Measurements from ENCODE around the gene ACTR2. TPM values are rescaled to one million over a fixed set of nuclear protein-coding genes. Genes with fewer than 3 reads are reported as not detected.

ACTR2 gene
- total RNA-seq, 4 donors from 2014 or later: 38.7 to 157 (median 118) TPM

- DNase-seq: no peak
- TF ChIP-seq CTCF (IDR thresholded peaks at IDR 0.05) (no peak), POLR2A (IDR thresholded peaks at IDR 0.05) (no peak)
- Histone ChIP-seq H3K4me3 (no peak overlapping the region), H3K27me3 (no peaks in the 10 kb centered on the region), H3K9me3 (no peaks in the 10 kb centered on the region), H3K36me3 (no peaks in the 10 kb centered on the region), H3K4me1 (no peaks in the 10 kb centered on the region), H3K27ac (no peak overlapping the region)
- intact Hi-C loops (cut with DNase I; ENCODE audit: low total_unique reads): no loop called here
Measured at GRCh38 chr2:65317841-65318240, 90.2 kb downstream of the ACTR2 start.

- H3K36me3 ChIP-seq: no peaks in the 10 kb centered on the region
- DNase-seq: no peak
- H3K27me3 ChIP-seq: no peaks in the 10 kb centered on the region
- H3K4me3 ChIP-seq: no peak overlapping the region
- intact Hi-C loops (cut with DNase I; ENCODE audit: low total_unique reads): no loop called here
- no peaks in the 10 kb centered on the region for H3K9me3 ChIP-seq
- H3K4me1 ChIP-seq: no peaks in the 10 kb centered on the region
- TF ChIP-seq CTCF (IDR thresholded peaks at IDR 0.05): no peak
- peak overlapping the region in 1 of 2 donors; percentile 11 for H3K27ac ChIP-seq
Measured at GRCh38 chr2:65319072-65319673, 91.5 kb downstream of the ACTR2 start.

GRCh38 chr2:65319674-65320041, 92.0 kb downstream of the ACTR2 start:
- H3K4me1 ChIP-seq: no peaks in the 10 kb centered on the region
- no peaks in the 10 kb centered on the region for H3K36me3 ChIP-seq
- intact Hi-C loops (cut with DNase I; ENCODE audit: low total_unique reads): no loop called here
- TF ChIP-seq CTCF (IDR thresholded peaks at IDR 0.05) (no peak), POLR2A (IDR thresholded peaks at IDR 0.05) (no peak)
- no peak for DNase-seq
- H3K4me3 ChIP-seq: no peak overlapping the region
- peak overlapping the region; percentile 11 to 21 for H3K27ac ChIP-seq
- no peaks in the 10 kb centered on the region for H3K27me3 ChIP-seq
- H3K9me3 ChIP-seq: no peaks in the 10 kb centered on the region

- intact Hi-C loops (cut with DNase I; ENCODE audit: low total_unique reads): no loop called here
- Histone ChIP-seq H3K36me3 (no peaks in the 10 kb centered on the region), H3K27me3 (no peaks in the 10 kb centered on the region), H3K9me3 (no peaks in the 10 kb centered on the region), H3K4me3 (no peak overlapping the region), H3K4me1 (no peaks in the 10 kb centered on the region), H3K27ac (peak overlapping the region in 1 of 2 donors; percentile 21)
- TF ChIP-seq CTCF (IDR thresholded peaks at IDR 0.05): no peak
- no peak for TF ChIP-seq POLR2A (IDR thresholded peaks at IDR 0.05)
- DNase-seq: no peak
Measured at GRCh38 chr2:65320042-65320725, 92.6 kb downstream of the ACTR2 start.

Other genes starting within 250 kb of the ACTR2 start
- gene SLC1A4, start 238.4 kb upstream of the ACTR2 start, total RNA-seq: 10 to 100 TPM in 2 of 4 donors, 1 to 10 TPM in 2; 6.9 to 36.6 (median 12.7) TPM
- gene CEP68, start 171.4 kb upstream of the ACTR2 start, total RNA-seq: 10 to 100 TPM; 14.1 to 55.0 (median 30.0) TPM
- gene RAB1A, start 97.7 kb upstream of the ACTR2 start, total RNA-seq: 100 to 1,000 TPM in 2 of 4 donors, 10 to 100 TPM in 2; 78.5 to 153 (median 103) TPM
- 10 to 100 TPM; 15.6 to 63.0 (median 44.8) TPM for gene SPRED2, start 204.8 kb downstream of the ACTR2 start, total RNA-seq